H7 (cell line): ENCODE data around the gene TNFAIP8. TPM values are rescaled to one million over a fixed set of nuclear protein-coding genes. Genes with fewer than 3 reads are reported as not detected.

Experiments
- DNase-seq: peaks from one replicate; pipeline ENCODE4 v3.0.0; 2012
- H3K27me3 ChIP-seq: 2 replicates; pipeline ENCODE4 v1.6.0; 2011; ENCODE audit warnings: mild to moderate bottlenecking, low read length; ENCODE audit not compliant: control insufficient read depth, insufficient read depth
- H3K36me3 ChIP-seq: replicated peaks from 2 replicates; pipeline ENCODE4 v1.5.1; 2011; ENCODE audit warnings: low read length; ENCODE audit not compliant: control insufficient read depth, insufficient read depth
- H3K4me3 ChIP-seq: 2 replicates; pipeline ENCODE4 v1.5.1; 2011; ENCODE audit warnings: low read depth, mild to moderate bottlenecking, control low read depth, low read length, moderate library complexity; ENCODE audit not compliant: insufficient read depth
- total RNA-seq: library from RNA; depleted of rRNA; stranded (reverse); fragments of >200 nt; shearing (Covaris generic); gene quantifications from 2 replicates; pipeline ENCODE4 v1.2.3, GENCODE V29; 2014; rRNA removed

Gene TNFAIP8
- 38.6 and 45.8 TPM in 2 replicates for total RNA-seq

DNA sequence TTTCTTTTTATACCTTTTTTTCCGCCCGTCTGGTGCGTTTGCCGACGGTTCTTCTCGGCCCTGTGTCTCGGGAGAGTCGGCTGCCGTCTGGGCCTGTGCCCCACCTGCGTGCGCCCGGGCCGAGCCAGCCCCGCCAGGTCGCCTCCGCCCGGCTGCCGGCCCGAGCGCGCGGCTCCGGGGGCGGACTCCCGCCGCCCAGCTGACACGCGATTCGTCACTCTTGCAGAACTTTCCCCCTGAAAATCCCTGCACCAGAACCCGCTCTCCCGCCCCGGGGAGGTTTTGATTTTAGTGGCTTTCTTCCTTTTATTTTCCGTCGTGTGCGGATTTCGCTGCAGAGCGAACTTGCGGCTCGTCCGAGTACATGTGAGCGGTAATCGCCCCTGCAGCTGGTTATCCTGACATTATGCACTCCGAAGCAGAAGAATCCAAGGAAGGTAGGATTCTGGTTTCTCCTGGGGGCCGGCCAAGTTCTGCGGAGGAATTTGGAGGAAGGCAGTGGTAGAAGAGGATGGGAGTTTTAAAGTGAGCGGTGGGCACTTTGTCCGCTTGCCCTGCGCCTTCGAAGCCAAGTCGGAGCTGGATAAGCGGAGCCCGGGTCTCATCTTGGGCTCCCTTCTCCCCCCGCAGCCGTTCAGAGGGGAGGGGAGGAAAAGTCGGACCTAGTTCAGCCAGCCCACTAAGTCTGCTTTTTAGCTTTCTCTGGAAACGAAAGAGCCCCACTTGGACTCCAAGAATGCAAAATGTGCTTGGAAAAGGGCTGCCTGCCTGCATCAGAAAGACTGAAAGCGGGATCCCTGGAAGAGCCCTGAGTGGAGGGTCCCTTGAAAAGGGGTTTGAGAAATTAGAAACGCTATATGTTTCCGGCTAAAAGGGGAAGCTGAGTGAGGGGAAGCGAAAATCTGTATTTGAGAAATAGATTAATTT is at the start of gene TNFAIP8:
Gene TNFAIP8 (plus strand): TSS at position 335 of the 927 bp plus-strand sequence. CDS start 72 bp downstream, at position 407.
- Histone ChIP-seq H3K36me3 (no peaks in the 10 kb centered on the region), H3K4me3 (peak within 1 kb of the TSS; percentile 44), H3K27me3 (peaks cover 7% of the 10 kb centered on the region; the same call in 1 of the 2 replicates)
- peak; percentile 86 for DNase-seq

DNA sequence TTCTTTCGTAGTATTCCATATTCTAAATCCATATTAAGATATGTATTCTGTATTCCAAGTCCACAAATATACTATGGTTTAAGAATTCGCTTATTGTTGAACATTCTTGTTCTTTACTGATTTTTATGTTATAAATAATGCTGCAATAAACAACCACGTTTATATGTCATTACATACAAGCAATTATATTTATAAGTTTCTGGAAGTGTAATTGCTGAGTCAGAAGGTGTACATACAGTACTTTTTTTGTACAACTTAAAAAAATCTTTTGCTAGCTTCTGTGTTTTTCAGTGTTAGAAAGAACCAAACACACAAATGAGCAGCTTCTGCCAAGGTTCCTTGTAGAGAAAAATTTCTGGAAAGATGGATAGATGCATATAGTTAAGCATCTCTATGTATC is 48.6 kb upstream of the TNFAIP8 start:
- Histone ChIP-seq H3K36me3 (no peaks in the 10 kb centered on the region), H3K4me3 (no peak overlapping the region), H3K27me3 (no peaks in the 10 kb centered on the region)
- no peak for DNase-seq

DNA sequence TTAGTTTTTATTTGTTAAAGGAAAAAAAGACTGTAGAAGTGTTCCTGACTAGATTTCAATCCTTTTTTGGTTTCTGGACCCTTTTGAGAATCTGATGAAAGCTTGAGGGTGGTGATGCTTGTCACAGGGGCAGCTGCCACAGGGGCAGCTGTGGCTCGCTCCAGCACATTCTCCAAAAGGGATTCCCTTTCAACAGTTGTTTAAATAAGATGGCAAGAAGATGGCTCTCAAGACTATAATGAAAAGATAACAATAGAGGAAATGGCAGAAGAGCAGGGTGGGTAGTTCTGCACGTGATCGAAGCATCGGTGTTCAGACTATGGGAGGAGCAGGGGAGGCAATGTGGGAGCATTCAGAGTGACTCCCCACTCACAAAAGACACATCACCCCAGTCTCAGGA is 46.5 kb upstream of the TNFAIP8 start:
- DNase-seq = no peak
- no peak overlapping the region for H3K4me3 ChIP-seq
- no peaks in the 10 kb centered on the region for H3K36me3 ChIP-seq
- no peaks in the 10 kb centered on the region for H3K27me3 ChIP-seq

DNA sequence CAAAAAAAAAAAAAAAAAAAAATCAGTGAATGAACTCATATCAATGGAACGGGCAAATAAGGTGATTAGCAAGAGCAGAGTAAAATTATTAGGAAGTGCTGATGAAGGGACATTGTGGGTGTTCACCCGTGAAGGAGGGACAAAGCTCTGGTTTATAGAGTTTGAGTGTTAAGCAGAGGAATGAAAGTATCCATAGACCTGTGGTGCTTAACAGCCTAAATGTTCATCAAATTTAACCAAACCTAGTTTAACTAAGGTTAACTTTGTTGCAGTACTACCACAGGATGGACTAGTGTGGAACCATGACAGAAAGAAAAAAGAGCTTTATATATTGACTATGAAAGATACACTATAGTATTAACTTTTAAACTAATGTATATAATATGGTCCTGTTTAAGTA is 44.1 kb upstream of the TNFAIP8 start:
- no peaks in the 10 kb centered on the region for H3K27me3 ChIP-seq
- no peak for DNase-seq
- H3K4me3 ChIP-seq = no peak overlapping the region
- H3K36me3 ChIP-seq = no peaks in the 10 kb centered on the region

DNA sequence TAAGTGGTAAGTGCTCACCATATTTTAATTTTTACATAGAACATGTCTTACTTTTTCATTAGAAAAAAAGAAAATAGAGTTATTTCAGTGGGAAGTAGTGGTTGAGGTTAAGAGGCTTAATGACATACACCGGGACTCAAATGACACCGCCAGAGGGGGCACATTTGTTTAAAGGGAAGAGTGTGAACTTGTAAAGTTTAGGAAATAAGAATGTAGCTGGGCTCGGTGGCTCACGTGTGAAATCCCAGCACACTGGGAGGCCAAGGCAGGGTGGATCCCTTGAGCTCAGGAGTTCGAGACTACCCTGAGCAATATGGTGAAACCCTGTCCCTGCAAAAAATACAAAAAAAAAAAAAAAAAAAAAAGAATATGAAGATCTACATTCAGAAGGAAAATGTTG is 43.4 kb upstream of the TNFAIP8 start:
- Histone ChIP-seq H3K36me3 (no peaks in the 10 kb centered on the region), H3K27me3 (no peaks in the 10 kb centered on the region), H3K4me3 (no peak overlapping the region)
- DNase-seq = no peak

DNA sequence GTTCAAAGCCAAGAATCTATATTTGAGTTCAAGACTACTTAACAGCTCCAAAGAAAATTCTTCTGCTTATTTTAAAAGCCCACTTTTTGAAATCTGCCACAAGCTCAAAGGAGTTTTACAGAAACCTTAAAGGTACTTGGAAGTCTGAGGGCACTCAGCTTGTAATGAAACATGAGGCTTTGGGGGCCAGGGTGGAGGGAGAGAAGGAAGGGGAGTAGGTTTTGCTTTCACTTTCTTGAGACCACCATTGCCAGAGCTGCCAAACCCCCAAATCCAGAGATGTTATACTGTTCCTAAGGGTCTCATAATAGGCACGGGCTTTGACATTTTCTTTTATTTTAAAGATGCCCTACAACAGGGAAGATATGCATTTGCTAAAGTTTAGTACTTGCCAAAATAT is 42.6 kb upstream of the TNFAIP8 start:
- no peaks in the 10 kb centered on the region for H3K27me3 ChIP-seq
- no peaks in the 10 kb centered on the region for H3K36me3 ChIP-seq
- no peak for DNase-seq
- no peak overlapping the region for H3K4me3 ChIP-seq

DNA sequence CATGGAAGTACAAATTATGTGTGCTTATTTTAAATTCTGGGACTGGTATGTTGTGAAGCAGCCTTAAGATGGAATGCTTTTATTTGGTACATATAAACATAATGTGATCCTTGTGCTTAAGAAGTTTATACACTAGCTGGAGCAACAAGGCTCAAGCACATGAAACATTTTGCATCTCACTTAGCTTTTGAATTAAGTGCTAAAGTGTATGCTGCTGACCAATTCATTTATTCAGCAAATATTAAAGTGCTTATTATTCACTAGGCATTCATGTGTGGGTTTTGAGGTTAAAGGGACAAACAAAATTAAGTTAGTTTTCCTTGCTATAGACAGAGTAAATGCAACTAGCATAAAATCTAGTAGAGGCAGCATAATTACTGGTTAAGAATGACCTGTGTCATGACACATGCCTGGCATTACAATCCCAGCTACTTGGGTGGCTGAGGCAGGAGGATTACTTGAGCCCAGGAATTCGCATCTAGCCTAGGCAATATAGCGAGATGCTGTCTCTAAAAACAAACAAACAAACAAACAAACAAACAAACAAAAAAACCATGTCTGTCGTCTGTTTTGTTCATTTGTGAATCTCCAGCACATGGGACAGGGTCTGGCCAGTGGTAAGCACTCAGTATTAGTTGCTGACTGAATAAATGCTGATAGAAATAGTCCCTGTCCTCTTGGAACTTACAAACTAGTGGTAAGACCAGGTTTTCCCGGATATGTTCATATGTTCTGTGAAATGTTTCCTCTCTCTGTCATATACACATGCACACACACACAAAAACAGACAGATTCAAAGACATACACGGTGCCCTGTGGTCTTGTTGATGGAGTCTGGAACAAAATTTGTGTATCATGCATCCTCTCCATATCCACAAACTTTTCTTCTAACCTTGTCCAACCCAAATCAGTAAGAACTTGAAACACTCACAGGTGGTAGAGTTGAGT is 41.9 kb upstream of the TNFAIP8 start:
- no peak overlapping the region for H3K4me3 ChIP-seq
- H3K36me3 ChIP-seq = no peaks in the 10 kb centered on the region
- DNase-seq = no peak
- no peaks in the 10 kb centered on the region for H3K27me3 ChIP-seq

DNA sequence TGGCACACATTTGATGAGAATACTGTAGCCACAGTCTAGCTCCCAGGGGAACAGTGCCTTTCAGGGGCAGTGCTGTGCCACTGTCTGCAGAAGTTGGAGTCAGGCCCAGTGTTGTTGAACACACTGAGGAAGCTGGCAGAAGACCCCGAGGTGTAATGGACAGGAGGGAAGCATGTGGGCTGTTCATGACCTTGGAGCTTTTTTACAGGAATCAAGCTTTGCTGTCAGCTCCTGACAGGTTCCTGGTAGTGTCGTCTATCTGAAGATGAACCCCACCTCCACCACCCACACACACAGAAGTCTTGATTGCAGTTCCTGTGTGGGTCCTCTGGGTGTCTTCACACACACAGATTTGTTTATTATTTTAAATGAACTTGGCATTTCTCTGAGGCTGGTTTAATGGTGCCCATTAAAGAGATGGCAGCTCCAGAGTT is 40.3 kb upstream of the TNFAIP8 start:
- peak; percentile 22 for DNase-seq
- Histone ChIP-seq H3K4me3 (no peak overlapping the region), H3K36me3 (no peaks in the 10 kb centered on the region), H3K27me3 (no peaks in the 10 kb centered on the region)

DNA sequence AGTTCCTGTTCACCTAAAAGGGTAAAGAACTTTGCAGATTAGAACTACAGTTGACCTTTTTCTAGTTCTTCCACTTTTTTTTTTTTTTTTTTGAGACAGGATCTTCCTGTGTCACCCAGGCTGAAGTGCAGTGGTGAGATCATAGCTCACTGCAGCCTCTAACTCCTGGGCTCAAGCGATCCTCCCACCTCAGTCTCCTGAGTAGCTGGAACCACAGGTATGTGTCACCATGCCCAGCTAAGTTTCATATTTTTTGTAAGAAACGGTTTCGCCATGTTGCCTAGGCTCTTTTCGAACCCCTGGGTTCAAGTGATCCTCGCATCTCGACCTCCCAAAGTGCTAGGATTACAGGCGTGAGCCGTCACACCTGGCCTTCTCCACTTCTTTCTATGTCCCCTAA is 39.7 kb upstream of the TNFAIP8 start:
- no peak for DNase-seq
- Histone ChIP-seq H3K27me3 (no peaks in the 10 kb centered on the region), H3K36me3 (no peaks in the 10 kb centered on the region)

DNA sequence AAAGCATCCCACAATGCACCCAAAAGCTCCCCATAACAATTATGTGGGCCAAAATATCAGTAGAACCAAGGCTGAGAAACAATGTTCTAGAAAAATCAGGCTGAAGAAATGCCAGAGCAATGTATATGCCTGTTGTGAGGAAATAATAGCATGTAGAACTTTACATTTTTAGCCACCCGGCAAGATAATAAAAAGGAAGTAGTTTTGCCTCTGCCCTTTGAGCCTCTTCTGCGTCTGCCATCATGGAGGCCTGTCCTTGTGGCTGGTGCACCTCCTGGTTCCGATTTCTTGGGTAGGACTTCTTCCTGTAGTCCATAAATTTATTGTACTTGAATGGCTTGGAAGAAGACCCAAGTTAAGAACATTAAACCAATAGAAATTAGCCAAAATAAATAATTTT is 38.9 kb upstream of the TNFAIP8 start:
- Histone ChIP-seq H3K4me3 (no peak overlapping the region), H3K27me3 (no peaks in the 10 kb centered on the region), H3K36me3 (no peaks in the 10 kb centered on the region)
- no peak for DNase-seq

More for the DNA sequence above, 39.7 kb upstream of the TNFAIP8 start:
- no peak overlapping the region for H3K4me3 ChIP-seq

DNA sequence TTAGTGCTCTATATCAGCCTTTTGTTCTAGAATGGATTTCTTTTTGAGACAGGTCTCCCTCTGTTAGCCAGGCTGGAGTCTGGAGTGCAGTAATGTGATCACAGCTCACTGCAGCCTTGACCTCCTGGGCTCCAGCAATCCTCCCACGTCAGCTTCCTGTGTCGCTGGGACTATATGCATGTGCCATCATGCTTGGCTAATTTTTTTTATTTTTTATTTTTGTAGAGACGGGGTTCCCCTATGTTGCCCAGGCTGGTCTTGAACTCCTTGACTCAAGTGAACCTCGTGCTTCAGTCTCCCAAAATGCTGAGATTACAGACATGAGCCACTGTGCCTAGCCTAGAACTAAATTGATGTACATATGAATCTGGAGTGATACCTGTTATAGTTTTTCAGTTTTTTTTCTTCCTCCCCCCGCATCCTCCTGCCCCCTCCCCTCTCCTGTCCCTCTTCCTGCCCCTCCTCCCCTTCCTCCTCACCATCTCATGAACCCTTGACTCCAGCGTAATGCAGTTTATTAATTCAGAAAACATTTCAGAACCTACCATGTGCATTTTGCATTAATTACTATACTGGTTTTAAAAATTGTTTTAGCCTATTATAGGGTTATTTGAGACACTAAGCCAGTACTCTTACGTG is 37.4 kb upstream of the TNFAIP8 start:
- no peaks in the 10 kb centered on the region for H3K27me3 ChIP-seq

DNA sequence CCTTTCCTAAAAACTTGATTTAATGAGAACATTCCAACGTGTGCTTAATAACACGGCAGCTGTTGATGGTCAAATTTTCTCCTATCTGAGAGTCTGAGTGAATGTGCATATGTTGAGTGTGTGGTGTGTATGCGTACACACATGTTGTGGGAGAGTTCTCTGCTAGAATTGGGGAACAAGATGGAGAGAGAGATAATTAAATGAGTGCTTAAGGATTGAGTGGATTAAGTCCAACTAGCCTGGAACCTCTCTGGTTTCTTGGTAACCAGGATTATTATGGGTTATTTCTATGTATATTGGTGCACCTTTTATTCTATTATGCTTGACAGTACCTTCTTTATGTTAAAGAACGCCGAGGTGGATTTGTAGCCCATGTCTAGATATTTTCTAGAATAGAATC is 36.4 kb upstream of the TNFAIP8 start:
- Histone ChIP-seq H3K27me3 (no peaks in the 10 kb centered on the region), H3K36me3 (no peaks in the 10 kb centered on the region), H3K4me3 (no peak overlapping the region)
- DNase-seq = no peak

More for the DNA sequence above, 37.4 kb upstream of the TNFAIP8 start:
- Histone ChIP-seq H3K36me3 (no peaks in the 10 kb centered on the region), H3K4me3 (no peak overlapping the region)
- DNase-seq = no peak

DNA sequence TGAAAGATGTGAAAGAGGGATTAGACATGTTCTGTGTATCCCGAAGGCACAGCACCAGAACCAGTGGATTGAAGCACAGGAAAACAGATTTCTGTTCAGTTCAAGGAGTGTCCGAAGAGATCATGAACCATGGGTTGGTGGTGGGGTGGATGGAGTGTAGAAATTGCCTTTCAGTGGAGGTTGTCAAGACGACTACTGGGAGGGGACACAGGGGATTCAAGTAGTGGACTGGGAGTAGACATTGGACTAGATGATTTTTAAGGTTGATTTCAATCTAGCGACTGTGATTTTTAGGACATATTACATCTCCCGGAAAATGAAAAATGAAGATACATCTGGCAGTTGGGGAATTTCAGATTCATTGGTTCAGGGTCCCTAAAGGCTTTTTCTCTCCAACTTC is 35.9 kb upstream of the TNFAIP8 start:
- H3K4me3 ChIP-seq = no peak overlapping the region
- DNase-seq = no peak
- no peaks in the 10 kb centered on the region for H3K27me3 ChIP-seq
- no peaks in the 10 kb centered on the region for H3K36me3 ChIP-seq

DNA sequence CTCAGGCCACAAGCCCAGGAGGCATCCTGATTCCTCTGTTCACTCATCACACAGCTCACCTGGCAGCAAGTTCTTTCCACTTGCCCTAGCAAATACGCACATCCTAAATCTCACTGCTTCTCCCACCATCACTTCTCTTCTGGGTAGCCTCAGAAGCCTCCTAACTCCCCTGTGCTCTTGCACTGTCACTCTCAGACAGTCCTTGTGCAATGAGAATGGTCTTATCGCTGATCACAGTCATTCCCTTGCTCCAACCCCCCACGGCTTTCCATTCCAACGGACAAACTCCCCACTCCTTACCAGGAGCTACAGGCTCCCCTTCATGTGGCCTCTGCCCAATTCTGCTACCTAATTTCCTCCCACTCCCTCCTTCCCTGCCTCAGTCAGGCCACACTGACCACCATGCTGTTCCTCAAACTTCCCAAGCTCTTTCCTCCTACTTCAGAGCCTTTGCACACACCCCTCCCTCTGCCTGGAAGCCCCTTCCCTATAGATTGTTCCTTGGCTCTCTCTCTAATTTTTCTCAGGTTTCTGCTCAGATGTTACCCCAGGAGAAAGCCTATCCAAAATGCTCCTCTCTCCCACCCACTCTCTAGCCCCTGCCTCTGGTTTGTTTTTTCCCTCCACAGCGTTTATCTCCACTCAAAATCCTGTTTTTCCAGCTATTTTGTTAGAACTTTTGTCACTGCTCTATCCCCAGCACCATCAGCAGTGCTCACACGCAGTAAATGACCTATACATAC is 34.1 kb upstream of the TNFAIP8 start:
- Histone ChIP-seq H3K4me3 (no peak overlapping the region), H3K27me3 (no peaks in the 10 kb centered on the region), H3K36me3 (no peaks in the 10 kb centered on the region)
- no peak for DNase-seq
